A172 (cell line): ENCODE measurements around the gene SIGMAR1. TPM values are rescaled to one million over a fixed set of nuclear protein-coding genes. Genes with fewer than 3 reads are reported as not detected.
A peak's percentile ranks its signal among the peaks of the same experiment; 100 is the strongest.

ENCODE experiments used
- DNase-seq: peaks from one replicate; pipeline ENCODE4 v3.0.0-alpha.2; 2015; ENCODE audit warnings: low spot score
- total RNA-seq: library from RNA; depleted of rRNA; stranded (reverse); fragments of >200 nt; shearing (Covaris generic); gene quantifications from 2 replicates; pipeline ENCODE4 v1.2.3, GENCODE V29; 2014; rRNA removed

Gene SIGMAR1
- total RNA-seq = 94.0 and 107 TPM in 2 replicates

- peak; percentile 70 for DNase-seq
Measured at GRCh38 chr9:34637356-34638137, at the start of gene SIGMAR1. SIGMAR1 (minus strand) TSS chr9:34637787; CDS start chr9:34637697, 90 bp downstream.

- DNase-seq = no peak
Measured at GRCh38 chr9:34686732-34687131, 49.1 kb upstream of the SIGMAR1 start.

GRCh38 chr9:34686231-34686630, 48.6 kb upstream of the SIGMAR1 start:
- no peak for DNase-seq

- DNase-seq = no peak
Measured at GRCh38 chr9:34685591-34685990, 48.0 kb upstream of the SIGMAR1 start.

- DNase-seq = no peak
Measured at GRCh38 chr9:34684816-34685215, 47.2 kb upstream of the SIGMAR1 start.

- DNase-seq = no peak
Measured at GRCh38 chr9:34684145-34684544, 46.6 kb upstream of the SIGMAR1 start.

DNA sequence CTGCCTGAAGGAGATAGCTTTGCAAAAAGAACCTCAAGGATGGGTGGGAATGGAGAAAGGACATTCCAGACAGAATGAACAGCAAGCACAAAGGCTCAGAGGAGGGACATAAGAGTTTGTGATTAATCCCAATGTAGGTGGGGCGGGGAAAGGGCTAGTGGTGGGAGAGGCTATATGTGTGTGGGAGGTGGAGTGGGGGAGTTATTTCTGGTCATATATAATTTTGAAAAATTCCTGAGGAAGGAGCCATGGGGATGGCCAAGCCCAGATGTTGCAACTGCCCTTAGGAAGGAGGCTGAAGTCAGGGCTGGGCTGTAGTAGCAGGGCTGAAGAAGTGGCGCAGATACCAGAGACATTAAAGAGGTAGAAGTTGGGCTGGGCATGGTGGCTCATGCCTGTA, 38.3 kb upstream of the SIGMAR1 start:
- DNase-seq = no peak

GRCh38 chr9:34675048-34675714, 37.6 kb upstream of the SIGMAR1 start:
- DNase-seq = peak; percentile 28

DNA sequence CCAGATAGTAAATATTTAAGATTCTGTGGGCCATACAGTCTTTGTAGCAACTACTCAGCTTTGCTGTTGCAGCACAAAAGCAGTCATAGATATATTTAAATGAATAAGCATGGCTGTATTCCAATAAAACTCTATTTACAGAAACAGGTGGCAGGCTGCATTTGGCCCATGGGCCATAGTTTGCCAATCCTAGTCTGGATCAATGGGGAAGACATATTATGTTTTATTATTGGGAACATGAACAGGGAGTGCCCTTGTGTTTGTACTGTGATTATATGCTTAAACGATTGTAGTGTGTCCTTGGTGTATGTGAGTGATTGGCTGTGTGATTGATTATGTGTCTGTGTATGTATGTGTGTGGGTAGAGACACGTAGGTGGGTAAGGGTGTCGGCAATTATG, 36.9 kb upstream of the SIGMAR1 start:
- no peak for DNase-seq

GRCh38 chr9:34671307-34671706, 33.7 kb upstream of the SIGMAR1 start:
- no peak for DNase-seq

DNA sequence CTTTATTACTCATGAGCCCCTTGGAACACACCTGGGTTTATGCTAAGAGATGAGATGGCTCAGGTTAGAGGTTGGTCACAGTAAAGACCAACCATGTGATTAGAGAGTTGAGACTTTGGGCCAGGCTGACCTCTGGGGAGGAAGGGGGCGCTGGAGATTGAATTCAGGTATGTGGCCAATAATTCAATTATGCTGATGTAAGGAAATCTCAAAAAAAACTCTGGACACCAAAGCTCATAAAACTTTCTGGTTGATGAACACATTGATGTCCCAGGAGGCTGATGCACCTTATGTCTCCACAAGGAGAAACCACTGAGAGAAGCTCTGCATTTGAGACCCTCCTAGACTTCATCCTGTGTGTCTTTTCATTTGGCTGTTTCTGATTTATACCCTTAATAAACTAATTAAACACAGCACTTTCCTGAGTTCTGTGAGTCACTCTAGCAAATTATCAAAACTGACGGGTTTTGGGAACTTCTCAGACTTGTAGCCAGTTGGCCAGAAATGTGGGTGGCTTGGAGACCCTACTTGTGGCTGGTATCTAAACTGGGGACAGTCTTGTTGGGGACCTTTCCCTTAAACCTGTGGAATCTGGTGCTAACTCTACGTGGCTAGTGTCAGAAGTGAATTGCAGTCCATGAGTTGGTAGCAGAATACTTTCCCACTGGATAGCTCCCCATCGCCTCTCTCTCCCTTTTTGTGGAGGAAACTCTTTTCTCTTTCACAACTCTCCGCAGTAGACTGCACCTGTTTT, 32.4 kb upstream of the SIGMAR1 start:
- DNase-seq = no peak

DNA sequence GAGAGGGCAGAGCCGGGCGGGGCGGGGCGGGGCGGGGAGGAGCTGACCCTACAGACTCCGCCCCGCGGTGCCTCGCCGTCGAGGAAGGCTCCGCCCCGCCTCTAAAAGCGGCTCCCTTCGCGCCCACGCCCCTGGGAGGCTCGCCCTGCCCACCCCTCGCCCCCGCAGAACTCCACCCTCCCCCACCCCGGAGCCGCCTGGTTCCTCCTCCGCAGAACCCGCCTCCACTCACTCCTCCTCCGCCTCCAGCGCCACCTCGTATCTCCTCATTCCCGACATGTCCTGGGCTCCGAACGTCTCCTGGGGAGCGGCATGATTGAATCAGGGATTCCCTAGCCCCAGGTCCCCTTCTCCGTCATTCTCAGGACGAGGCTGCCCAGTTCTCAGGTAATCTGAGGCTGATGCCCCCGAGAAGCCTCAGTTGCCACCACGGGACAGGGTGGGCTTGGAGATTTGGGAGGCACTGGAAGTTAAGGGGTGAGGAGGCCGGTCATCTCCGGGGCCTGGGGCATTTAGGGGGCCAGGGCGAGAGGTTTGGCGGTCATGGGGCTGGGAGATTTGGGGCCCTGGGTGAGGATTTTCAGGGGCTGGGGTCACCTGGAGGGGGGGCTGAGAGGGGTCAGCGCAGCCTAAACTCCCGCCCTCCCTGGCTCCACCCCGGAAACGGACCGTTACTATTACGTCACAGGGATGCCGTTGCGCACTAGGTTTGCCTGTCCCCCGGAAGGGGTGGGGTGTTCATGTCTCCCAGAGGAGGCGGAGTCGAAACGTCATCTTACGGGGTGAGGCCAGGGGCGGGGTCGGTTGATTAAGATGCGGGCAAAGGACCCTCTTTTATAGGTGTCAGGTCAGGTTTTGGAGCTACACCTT, 28.0 kb upstream of the SIGMAR1 start:
- peak; percentile 89 for DNase-seq

GRCh38 chr9:34665067-34665380, 27.4 kb upstream of the SIGMAR1 start:
- DNase-seq = no peak

- DNase-seq = peak; percentile 26
Measured at GRCh38 chr9:34664281-34665066, 26.9 kb upstream of the SIGMAR1 start.

GRCh38 chr9:34663303-34663605, 25.7 kb upstream of the SIGMAR1 start:
- DNase-seq = no peak

DNA sequence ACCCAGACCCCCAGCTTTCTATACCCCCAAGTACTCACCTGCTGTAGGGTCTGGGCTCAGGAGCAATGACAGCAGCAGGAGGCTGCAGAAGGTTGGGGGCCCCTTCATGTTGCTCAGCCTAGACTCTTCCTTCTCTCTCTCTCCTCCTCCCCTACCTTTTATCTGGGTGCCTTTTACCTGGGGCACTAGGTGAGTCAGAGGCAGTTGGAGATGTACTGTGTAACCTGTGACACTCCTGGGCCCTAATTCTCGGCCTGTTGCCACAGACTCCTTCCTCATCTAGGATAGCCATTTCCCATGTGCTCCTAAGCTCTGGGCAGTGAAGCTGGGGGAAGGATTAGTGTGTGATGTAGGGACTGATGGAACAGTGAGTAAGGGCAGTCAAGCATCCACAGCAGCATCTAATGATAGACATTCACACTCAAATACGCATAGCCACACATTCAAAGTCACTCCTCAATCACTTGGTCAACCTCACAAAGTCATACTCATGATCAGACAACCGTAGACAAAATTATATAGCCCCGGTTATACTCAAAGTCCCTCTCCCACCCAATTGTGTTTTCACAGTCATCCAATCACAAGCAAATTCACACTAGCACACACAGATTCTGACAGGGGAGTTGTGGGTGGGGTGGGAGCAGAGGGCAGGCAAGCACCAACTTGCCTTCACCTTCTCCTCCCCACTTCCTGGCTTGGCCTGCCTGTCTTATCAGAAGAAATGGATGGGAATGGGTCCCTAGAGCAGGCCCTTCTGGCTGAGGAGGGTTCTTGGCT, 25.1 kb upstream of the SIGMAR1 start, which contains the start of gene CCL27:
Gene CCL27 (minus strand): TSS at position 132 of the 777 bp plus-strand sequence. CDS start 24 bp downstream, at position 108.
- no peak for DNase-seq

- peak; percentile 59 for DNase-seq
Measured at GRCh38 chr9:34659592-34660253, 22.1 kb upstream of the SIGMAR1 start.

DNA sequence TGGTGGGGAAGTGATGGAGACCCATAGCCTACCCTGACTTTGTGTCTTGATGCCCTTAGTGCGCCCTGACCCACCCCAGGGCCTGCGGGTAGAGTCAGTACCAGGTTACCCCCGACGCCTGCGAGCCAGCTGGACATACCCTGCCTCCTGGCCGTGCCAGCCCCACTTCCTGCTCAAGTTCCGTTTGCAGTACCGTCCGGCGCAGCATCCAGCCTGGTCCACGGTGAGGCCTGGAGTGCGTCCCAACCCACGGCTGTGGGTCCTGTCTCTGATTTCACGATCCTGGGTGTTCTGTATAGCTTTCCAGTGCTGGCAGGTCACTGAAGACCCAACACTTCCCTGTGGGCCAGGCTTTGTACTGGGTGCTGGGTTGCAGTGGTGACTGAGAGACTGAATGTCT, 20.9 kb upstream of the SIGMAR1 start:
- no peak for DNase-seq

- DNase-seq = no peak
Measured at GRCh38 chr9:34656992-34657391, 19.4 kb upstream of the SIGMAR1 start.

GRCh38 chr9:34655394-34655793, 17.8 kb upstream of the SIGMAR1 start:
- DNase-seq = no peak
